ENCODE results near the gene CFAP45. TPM values are rescaled to one million over a fixed set of nuclear protein-coding genes. Genes with fewer than 3 reads are reported as not detected.
A peak's percentile ranks its signal among the peaks of the same experiment; 100 is the strongest.

The CFAP45 gene, protein sequence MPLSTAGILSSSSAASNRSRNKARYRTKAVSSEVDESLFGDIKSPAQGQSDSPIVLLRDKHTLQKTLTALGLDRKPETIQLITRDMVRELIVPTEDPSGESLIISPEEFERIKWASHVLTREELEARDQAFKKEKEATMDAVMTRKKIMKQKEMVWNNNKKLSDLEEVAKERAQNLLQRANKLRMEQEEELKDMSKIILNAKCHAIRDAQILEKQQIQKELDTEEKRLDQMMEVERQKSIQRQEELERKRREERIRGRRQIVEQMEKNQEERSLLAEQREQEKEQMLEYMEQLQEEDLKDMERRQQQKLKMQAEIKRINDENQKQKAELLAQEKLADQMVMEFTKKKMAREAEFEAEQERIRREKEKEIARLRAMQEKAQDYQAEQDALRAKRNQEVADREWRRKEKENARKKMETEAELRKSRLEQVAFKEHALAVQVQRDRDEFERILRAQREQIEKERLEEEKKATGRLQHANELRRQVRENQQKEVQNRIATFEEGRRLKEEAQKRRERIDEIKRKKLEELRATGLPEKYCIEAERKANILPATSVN
- total RNA-seq, result 0.78 and 1.7 TPM in 2 replicates

DNA sequence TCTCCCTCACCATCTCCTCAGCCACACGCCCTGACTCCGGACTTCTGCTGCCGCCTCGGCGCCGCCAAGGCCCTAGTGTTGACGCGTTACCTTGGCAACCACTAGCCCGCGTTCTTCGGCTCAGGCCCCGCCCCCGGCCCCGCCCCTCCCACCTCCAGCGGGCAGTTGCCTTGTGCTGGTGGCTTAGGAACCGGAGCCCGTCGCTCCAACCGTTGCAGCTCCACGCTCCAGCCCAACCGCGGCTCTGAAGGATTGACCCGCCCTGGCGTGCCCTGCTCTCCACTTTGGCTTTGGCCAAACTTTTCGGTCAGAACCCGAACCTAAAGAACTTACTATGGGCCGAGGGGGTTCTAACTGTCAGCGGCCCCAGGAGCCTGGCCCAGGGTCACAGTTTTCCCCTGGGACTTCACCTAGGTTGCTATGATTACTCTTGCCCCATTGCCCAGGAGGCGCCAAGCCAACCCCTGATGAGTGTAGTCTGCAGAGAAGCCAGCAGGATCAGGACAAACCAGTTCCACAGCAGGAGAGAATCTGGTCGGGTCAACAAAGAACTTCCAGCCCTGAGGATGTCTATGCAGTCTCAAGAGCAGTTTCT is at the start of gene CFAP45:
Gene CFAP45 (minus strand): TSS at position 80 of the 595 bp plus-strand sequence. CDS start 67 bp downstream, at position 13.
- H3K4me1 Mint-ChIP-seq (ENCODE audit: low read depth), result peaks cover 9% of the 10 kb centered on the region
- intact Hi-C loops (cut with micrococcal nuclease), result no loop called here
- peak within 1 kb of the TSS; percentile 55 for H3K27ac Mint-ChIP-seq
- no peak within 1 kb of the TSS for H3K4me3 Mint-ChIP-seq
- no peaks in the 10 kb centered on the region for H3K9me3 Mint-ChIP-seq
- no peaks in the 10 kb centered on the region for H3K36me3 Mint-ChIP-seq (ENCODE audit: low read depth)
- H3K27me3 Mint-ChIP-seq (ENCODE audit: insufficient read depth), result peaks cover 16% of the 10 kb centered on the region
- DNase-seq (ENCODE audit: low spot score), result no peak

DNA sequence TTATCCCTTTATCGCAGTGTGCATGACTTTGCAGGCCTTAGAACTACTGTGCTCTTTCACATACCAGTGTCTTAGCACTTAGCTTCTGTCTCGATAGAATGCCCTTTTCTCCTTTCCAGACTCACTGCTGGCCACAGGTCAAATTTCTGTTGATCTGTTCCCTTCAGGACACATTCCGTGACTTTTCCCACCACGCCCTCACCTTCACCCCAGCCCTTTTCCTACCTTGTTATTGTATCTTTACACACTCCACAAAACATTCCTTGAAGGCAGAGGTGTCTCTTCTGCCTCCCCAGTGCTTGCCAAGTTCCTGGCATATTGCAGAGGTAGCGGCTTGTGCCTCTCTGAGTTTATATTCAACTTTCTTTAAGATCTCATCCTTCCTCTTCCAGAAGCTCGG is 49.2 kb upstream of the CFAP45 start:
- intact Hi-C loops (cut with micrococcal nuclease), result no loop called here
- H3K9me3 Mint-ChIP-seq, result no peaks in the 10 kb centered on the region
- no peak for DNase-seq (ENCODE audit: low spot score)
- no peak overlapping the region for H3K27ac Mint-ChIP-seq
- H3K4me3 Mint-ChIP-seq, result no peak overlapping the region
- H3K36me3 Mint-ChIP-seq (ENCODE audit: low read depth), result no peaks in the 10 kb centered on the region
- peaks cover 69% of the 10 kb centered on the region for H3K27me3 Mint-ChIP-seq (ENCODE audit: insufficient read depth)
- peaks cover 5% of the 10 kb centered on the region for H3K4me1 Mint-ChIP-seq (ENCODE audit: low read depth)

DNA sequence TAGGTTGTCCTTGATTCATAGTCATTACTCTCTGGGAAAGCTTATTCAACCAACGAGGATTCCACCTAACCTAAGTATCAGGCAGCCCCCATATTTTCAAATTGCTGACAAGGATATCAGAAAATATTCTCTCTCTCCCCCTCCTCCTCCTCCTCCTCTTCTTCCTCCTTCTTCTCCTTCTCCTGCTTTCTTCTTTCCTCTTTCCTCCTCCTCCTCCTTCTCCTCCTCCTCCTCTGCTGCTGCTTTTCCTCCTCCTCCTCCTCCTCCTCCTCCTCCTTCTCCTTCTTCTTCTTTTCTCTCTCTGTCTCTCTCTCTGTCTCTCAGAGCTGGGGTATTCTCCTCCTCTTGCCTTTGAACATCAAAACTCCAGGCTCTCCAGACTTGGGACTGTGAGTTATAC is 48.0 kb upstream of the CFAP45 start:
- peaks cover 65% of the 10 kb centered on the region for H3K27me3 Mint-ChIP-seq (ENCODE audit: insufficient read depth)
- no peak overlapping the region for H3K27ac Mint-ChIP-seq
- intact Hi-C loops (cut with micrococcal nuclease), result no loop called here
- no peak overlapping the region for H3K4me3 Mint-ChIP-seq
- no peaks in the 10 kb centered on the region for H3K36me3 Mint-ChIP-seq (ENCODE audit: low read depth)
- H3K9me3 Mint-ChIP-seq, result no peaks in the 10 kb centered on the region
- no peak for DNase-seq (ENCODE audit: low spot score)
- peaks cover 5% of the 10 kb centered on the region for H3K4me1 Mint-ChIP-seq (ENCODE audit: low read depth)

DNA sequence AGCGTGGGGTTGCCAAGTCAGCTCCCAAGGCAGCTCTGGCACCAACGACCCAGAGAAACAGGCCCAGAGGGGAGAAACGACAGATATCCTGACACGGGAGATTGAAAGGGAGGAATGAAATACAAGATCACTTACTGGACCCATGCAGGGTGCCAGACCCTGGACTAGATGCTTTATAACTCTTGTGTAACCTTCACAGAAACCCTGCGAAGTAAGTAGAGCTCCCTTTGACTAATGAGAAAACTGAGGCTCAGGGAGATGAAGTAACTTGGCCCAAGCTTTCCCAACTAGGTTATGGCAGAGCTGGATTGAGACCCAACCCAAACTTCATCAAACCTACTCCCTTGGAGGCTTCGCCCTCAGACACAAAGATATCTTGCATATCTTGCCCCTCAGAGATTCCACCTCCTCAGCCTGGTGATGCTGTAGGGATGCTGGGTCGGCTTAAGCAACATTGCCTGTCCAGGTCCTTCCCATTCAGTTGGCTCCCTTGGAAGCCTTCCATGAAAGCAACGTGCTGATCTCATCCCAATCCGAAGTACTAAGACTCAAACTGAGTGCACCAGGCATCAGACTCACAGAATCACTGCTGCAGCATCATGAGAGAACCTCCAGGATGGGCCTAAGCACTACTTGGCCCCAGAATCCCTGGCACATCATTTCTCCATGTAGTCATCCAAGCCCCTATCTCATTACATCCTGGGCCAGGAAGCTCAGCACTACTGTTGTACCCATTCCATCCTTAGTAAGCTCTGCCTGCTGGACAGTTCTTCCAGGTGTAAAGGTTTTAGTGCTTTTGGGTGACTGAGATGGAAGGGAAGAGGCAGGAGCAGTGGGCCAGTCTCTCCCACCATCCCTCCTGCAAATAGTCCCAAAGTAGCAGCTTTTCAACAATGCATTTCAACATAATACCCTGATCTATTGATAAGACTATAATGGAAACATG is 46.5 kb upstream of the CFAP45 start:
- DNase-seq (ENCODE audit: low spot score), result no peak
- H3K27me3 Mint-ChIP-seq (ENCODE audit: insufficient read depth), result peaks cover 61% of the 10 kb centered on the region
- H3K4me3 Mint-ChIP-seq, result peak overlapping the region; percentile 11
- H3K4me1 Mint-ChIP-seq (ENCODE audit: low read depth), result peaks cover 5% of the 10 kb centered on the region
- intact Hi-C loops (cut with micrococcal nuclease), result no loop called here
- no peak overlapping the region for H3K27ac Mint-ChIP-seq
- no peaks in the 10 kb centered on the region for H3K9me3 Mint-ChIP-seq
- no peaks in the 10 kb centered on the region for H3K36me3 Mint-ChIP-seq (ENCODE audit: low read depth)

DNA sequence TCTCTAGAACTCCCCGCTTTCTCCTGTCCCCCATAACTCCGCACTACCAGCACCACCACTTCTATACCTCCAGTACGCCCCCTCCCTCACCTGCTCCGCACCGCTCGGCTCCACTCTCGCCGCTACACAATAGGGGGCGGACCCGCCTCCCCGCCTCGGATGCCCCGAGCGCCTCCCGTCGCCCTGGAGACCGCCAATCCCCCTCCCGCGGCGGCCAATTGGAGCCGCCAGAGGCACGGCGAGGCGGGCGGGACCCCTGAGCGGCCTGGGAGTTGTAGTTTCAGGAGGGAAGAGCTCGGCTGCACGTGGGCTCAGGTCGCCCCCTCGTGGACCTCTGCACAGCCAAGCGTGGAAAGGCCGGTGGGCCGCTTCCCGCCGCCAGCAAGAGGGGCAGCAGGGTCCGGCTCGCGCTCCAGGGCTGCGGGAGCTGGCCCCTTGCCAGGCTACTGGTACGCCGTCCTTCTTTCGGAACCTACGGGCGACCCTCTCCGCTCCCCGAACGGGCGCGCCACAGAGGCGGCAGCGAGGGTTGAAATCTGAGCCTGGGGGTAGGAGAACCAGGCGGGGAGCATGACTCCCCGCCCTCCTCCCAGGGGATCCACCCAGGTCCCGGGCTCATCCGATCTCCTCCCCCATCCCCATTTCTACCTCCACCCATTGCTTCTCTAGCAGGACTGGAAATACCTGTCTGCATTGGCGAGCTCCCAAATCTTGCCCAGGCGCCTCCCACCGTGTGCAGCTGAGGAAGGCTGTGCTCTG is 45.7 kb upstream of the CFAP45 start, which contains the start of gene IGSF9:
Gene IGSF9 (minus strand): TSS at position 131 of the 759 bp plus-strand sequence. CDS start 2,159 bp downstream, outside the sequence.
- peaks cover 5% of the 10 kb centered on the region for H3K4me1 Mint-ChIP-seq (ENCODE audit: low read depth)
- intact Hi-C loops (cut with micrococcal nuclease), result no loop called here
- peak within 1 kb of the TSS; percentile 11 for H3K4me3 Mint-ChIP-seq
- no peak for DNase-seq (ENCODE audit: low spot score)
- H3K36me3 Mint-ChIP-seq (ENCODE audit: low read depth), result no peaks in the 10 kb centered on the region
- H3K9me3 Mint-ChIP-seq, result no peaks in the 10 kb centered on the region
- H3K27ac Mint-ChIP-seq, result no peak within 1 kb of the TSS
- peaks cover 53% of the 10 kb centered on the region for H3K27me3 Mint-ChIP-seq (ENCODE audit: insufficient read depth)

DNA sequence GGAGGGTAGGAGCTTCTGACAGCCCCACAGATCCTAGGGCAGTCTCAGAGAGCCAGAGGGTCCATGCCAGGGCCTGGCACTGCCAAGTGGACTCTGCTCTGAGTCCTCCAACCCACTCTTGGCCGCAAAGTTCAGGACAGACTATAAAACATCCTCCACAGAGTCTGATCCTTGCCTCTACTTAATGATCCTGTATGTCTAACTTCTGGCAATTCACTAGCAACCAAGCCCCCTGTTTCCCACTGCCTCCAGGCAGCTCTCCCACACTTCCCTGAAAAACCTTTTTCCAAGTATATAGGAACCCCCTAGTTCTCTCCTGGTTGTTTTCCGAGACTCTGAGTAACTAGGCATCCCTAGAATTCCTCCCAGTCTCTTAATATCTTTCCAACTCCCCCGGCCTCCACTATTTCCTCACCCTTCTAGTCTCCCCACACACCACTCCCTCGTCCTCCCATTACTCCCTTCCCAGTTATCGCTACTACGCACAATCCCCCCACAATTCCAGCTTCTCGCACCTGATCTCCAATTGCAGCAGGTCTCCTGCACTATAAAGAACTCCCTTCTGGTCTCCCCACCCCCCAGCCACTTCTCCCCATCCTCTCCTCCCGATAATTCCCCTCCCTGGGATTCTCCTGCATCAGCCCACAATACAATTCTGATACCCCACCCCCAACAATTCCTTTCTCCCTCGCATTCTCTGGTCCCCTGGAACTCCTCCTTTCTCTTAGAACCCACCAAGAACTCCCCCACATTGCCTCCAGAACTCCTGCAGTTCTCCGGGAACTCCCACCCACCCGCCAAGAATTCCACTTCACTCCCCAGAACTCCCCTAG is 44.9 kb upstream of the CFAP45 start:
- H3K27me3 Mint-ChIP-seq (ENCODE audit: insufficient read depth), result peaks cover 53% of the 10 kb centered on the region
- intact Hi-C loops (cut with micrococcal nuclease), result no loop called here
- no peaks in the 10 kb centered on the region for H3K9me3 Mint-ChIP-seq
- H3K4me3 Mint-ChIP-seq, result no peak overlapping the region
- H3K27ac Mint-ChIP-seq, result no peak overlapping the region
- peaks cover 5% of the 10 kb centered on the region for H3K4me1 Mint-ChIP-seq (ENCODE audit: low read depth)
- no peaks in the 10 kb centered on the region for H3K36me3 Mint-ChIP-seq (ENCODE audit: low read depth)
- no peak for DNase-seq (ENCODE audit: low spot score)

DNA sequence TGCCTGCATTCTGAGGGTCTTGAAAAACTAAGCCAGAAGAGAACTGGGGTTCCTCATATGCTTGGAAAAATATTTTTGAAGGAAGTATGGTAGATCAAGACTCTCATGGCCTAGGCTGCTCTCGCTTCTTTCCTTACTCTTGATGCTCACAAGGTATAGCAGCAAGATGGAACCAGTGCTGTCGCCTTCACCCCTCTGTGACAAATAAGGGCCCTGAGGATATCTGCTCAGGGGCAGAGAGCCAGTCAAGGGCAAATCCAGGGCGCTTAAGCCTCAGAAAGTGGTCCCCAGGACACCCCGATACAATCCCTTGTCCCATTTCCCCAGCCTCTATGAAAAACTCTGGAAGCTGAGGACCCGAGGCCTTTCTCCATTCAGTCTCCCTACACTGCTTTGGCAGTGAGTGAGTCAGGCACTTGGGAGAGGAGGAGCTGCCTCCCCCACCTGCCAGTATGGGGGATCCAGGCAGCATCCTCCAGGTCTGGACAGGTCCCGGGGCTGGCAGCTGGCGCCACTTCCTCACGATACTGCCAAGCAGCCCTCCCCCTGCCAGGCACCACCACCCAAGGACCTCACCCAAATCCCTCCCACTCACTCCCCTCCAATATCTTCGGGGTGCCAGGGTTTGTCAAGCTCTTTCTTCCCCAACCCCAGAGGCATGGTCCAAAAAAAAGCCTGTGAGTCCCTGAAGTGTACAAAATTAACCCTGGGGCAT is 44.1 kb upstream of the CFAP45 start:
- Mint-ChIP-seq H3K4me3 (no peak overlapping the region), H3K27me3 (ENCODE audit: insufficient read depth) (peaks cover 48% of the 10 kb centered on the region), H3K27ac (no peak overlapping the region), H3K4me1 (ENCODE audit: low read depth) (peaks cover 5% of the 10 kb centered on the region), H3K9me3 (no peaks in the 10 kb centered on the region), H3K36me3 (ENCODE audit: low read depth) (no peaks in the 10 kb centered on the region)
- intact Hi-C loops (cut with micrococcal nuclease), result no loop called here
- DNase-seq (ENCODE audit: low spot score), result no peak

DNA sequence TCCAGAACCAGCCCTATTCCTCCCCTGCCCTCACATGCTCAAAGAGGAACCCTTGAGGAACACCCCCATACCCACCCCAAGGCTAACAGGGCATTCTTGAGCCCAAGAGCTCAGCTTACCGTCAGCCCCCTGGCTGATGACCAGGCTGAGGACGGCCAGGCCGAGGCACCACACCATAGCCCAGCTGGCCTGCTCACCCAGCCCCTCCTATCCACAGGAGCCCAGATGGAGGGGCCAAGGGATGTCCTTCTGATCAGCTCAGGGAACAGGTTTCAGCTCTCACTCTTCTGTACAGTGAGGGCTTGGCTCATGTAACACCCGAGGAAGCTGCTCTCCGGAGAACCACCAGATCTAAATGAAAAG is 43.3 kb upstream of the CFAP45 start:
- DNase-seq (ENCODE audit: low spot score), result no peak
- Mint-ChIP-seq H3K27ac (no peak overlapping the region), H3K27me3 (ENCODE audit: insufficient read depth) (peaks cover 47% of the 10 kb centered on the region), H3K9me3 (no peaks in the 10 kb centered on the region), H3K36me3 (ENCODE audit: low read depth) (no peaks in the 10 kb centered on the region), H3K4me1 (ENCODE audit: low read depth) (peaks cover 9% of the 10 kb centered on the region), H3K4me3 (no peak overlapping the region)
- intact Hi-C loops (cut with micrococcal nuclease), result no loop called here

DNA sequence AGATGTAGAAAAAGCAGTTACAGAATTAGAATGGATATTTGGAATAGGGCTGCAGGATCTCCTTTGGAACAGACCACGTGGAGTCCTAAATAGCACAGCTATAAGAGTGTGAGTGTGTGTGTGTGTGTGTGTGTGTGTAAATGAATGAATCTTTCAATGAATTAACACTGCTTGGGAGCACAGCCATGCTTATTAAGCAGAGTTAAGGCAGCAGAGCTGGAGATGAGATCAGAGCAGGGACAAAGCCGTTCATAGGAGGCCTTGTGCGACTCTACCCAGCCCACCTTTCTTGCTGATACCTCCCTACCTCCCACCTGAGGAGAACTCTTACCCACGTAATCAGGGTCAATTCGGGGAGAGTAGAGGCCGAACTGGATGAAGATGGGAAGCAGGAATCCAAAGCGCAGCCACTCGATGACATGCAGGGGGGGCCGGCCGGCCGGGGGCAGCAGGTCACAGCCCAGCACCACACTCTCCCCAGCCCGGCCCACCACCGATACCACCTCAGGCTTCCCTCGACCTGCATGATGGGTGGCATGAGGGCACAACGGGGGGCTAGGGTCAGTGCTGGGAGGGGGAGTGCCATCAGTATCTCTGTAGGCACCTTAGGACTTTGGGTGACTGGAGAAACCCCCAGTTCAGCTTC is 42.8 kb upstream of the CFAP45 start:
- Mint-ChIP-seq H3K4me3 (no peak overlapping the region), H3K4me1 (ENCODE audit: low read depth) (peaks cover 14% of the 10 kb centered on the region), H3K9me3 (no peaks in the 10 kb centered on the region), H3K36me3 (ENCODE audit: low read depth) (no peaks in the 10 kb centered on the region), H3K27me3 (ENCODE audit: insufficient read depth) (peaks cover 46% of the 10 kb centered on the region), H3K27ac (no peak overlapping the region)
- intact Hi-C loops (cut with micrococcal nuclease), result no loop called here
- DNase-seq (ENCODE audit: low spot score), result no peak

DNA sequence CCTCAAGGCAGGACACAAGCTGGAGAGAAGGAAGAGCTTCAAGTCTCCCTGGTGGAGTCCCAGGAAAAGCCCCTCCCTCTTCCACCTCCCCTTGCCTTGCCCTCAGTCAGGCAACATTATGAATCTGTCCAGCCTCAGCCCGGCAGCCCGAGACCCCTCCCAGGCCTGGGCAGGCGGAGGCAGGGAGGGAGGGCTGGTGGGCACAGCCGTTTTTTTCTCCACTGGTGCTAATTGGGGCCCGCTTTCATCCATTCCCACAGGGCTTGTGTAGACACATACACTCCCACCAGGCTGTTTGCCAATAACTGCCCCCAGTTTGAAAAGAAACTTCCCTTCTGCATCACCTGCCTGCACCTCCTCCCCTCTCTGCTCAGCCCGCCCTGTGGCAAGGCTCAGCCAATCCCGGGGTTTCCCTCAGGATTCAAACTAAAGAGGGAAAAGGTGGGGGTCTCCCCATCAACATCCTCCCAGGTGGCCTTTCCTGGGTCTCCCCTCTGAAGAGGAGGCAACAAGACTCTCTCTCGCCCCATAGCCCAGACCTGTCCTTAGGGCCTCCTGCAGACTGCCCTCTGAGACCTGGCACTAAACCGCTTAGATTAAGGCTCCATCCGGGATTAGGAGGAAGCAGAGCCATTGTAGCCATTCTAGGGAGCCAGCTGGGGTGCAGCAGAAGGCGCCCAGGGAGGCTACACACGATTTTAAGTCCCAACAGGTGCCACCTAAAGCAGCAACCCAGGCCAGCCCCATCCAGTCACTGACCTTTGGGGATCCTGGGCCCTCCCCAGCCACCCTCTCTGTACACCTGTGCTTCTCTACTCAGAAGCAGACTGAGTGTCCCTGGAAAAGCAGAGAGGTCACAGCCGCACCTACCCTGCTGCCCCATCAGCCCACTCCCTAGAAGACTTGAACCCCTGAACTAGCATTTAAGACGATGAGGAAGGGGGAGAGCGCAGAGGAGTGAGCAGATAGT is 41.9 kb upstream of the CFAP45 start:
- intact Hi-C loops (cut with micrococcal nuclease), result no loop called here
- H3K36me3 Mint-ChIP-seq (ENCODE audit: low read depth), result no peaks in the 10 kb centered on the region
- peaks cover 40% of the 10 kb centered on the region for H3K27me3 Mint-ChIP-seq (ENCODE audit: insufficient read depth)
- peaks cover 14% of the 10 kb centered on the region for H3K4me1 Mint-ChIP-seq (ENCODE audit: low read depth)
- H3K9me3 Mint-ChIP-seq, result no peaks in the 10 kb centered on the region
- no peak for DNase-seq (ENCODE audit: low spot score)
- no peak overlapping the region for H3K27ac Mint-ChIP-seq
- H3K4me3 Mint-ChIP-seq, result no peak overlapping the region
